AG20443 (cell line): ENCODE measurements around the gene PRM2.

Experiments
- DNase-seq: peaks from one replicate; pipeline ENCODE4 v3.0.0; 2012; ENCODE audit warnings: low spot score, mixed read lengths

Gene PRM2

GRCh38 chr16:11225677-11226549 lies 50.4 kb downstream of the PRM2 start:
- DNase-seq: peak; percentile 17
